Lower leg skin (tissue), 4 donors: ENCODE measurements around the gene KCNT1. TPM values are rescaled to one million over a fixed set of nuclear protein-coding genes. Genes with fewer than 3 reads are reported as not detected.

ENCODE experiments used
- DNase-seq, 2 donors: peaks; one replicate each; pipeline ENCODE4 v3.0.0-alpha.2; 2019; ENCODE audit warnings: low spot score in 2 of 2
- H3K4me3 ChIP-seq: fragments of 200-600 bp; sonication (generic); 2 replicates; pipeline ENCODE4 v1.5.1; 2017; ENCODE audit warnings: mild to moderate bottlenecking, low read depth; ENCODE audit not compliant: poor library complexity, severe bottlenecking
- CTCF ChIP-seq, 3 donors: fragments of 450-650 bp; IDR thresholded peaks; one replicate each; pipeline ENCODE4 v1.5.1; 2016; ENCODE audit warnings: antibody characterized with exemption in 3 of 3, mild to moderate bottlenecking in 3 of 3, moderate library complexity in 2 of 3
- POLR2A ChIP-seq, 2 donors: fragments of 450-650 bp; IDR thresholded peaks; one replicate each; pipeline ENCODE4 v1.6.1; 2016 to 2017; ENCODE audit warnings: antibody characterized with exemption in 2 of 2, mild to moderate bottlenecking in 1 of 2, moderate library complexity in 1 of 2
- WGBS, 2 donors: methylation state at CpG; one replicate each; pipeline ENCODE4 v1.1.5; 2018; 5-methylcytosine and 5-hydroxymethylcytosine counted together
- intact Hi-C: fragments of 100-400 bp; cut with DNase I; formaldehyde crosslinking; loops from one replicate; pipeline ENCODE4 v1.15.0; 2023; ENCODE audit warnings: low total_unique reads
- total RNA-seq, 4 donors: library from RNA; depleted of rRNA; stranded (reverse); fragments of >200 nt; gene quantifications; one replicate each; pipeline ENCODE4 v1.1.0, GENCODE V29; 2016

Gene KCNT1
- total RNA-seq, 4 donors from 2014 or later: 0.10 TPM; not detected in 3

GRCh38 chr9:135804581-135805421 is 102.8 kb downstream of the KCNT1 start:
- TF ChIP-seq CTCF (IDR thresholded peaks at IDR 0.05): no peak
- intact Hi-C loops: no loop called here
- no peak for DNase-seq
- H3K4me3 ChIP-seq: no peak overlapping the region
- WGBS, 2 donors: 82 to 84% methylated on average over 20 to 23 of the region's 24 CpGs

- no peak overlapping the region for H3K4me3 ChIP-seq
- no peak for DNase-seq
- intact Hi-C loops: no loop called here
- WGBS, 2 donors: 78 to 80% methylated on average over 22 of the region's 22 CpGs
- TF ChIP-seq POLR2A (IDR thresholded peaks at IDR 0.05): no peak
- no peak for TF ChIP-seq CTCF (IDR thresholded peaks at IDR 0.05)
Measured at GRCh38 chr9:135805422-135806022, 103.5 kb downstream of the KCNT1 start.

- H3K4me3 ChIP-seq: no peak overlapping the region
- WGBS, 2 donors: 67 to 72% methylated on average over 10 of the region's 10 CpGs
- intact Hi-C loops: no loop called here
- DNase-seq: peak in 1 of 2 donors; percentile 20
- TF ChIP-seq POLR2A (IDR thresholded peaks at IDR 0.05) (no peak), CTCF (IDR thresholded peaks at IDR 0.05) (no peak)
Measured at GRCh38 chr9:135809166-135809565, 107.2 kb downstream of the KCNT1 start.

GRCh38 chr9:135810806-135811575 is 109.0 kb downstream of the KCNT1 start:
- intact Hi-C loops: no loop called here
- peak in 1 of 2 donors; percentile 76 for DNase-seq
- 93 to 94% methylated on average over 23 of the region's 23 CpGs for WGBS, 2 donors
- TF ChIP-seq POLR2A (IDR thresholded peaks at IDR 0.05) (no peak), CTCF (IDR thresholded peaks at IDR 0.05) (no peak)
- H3K4me3 ChIP-seq: no peak overlapping the region

- no peak overlapping the region for H3K4me3 ChIP-seq
- intact Hi-C loops: no loop called here
- 68 to 74% methylated on average over 11 of the region's 11 CpGs for WGBS, 2 donors
- peak in 1 of 2 donors; percentile 39 for DNase-seq
- TF ChIP-seq POLR2A (IDR thresholded peaks at IDR 0.05): no peak
- no peak for TF ChIP-seq CTCF (IDR thresholded peaks at IDR 0.05)
Measured at GRCh38 chr9:135811801-135812200, 109.8 kb downstream of the KCNT1 start.
